ENCODE data around the gene SLC16A13. TPM values are rescaled to one million over a fixed set of nuclear protein-coding genes. Genes with fewer than 3 reads are reported as not detected.

Gene SLC16A13
- total RNA-seq, 1 experiment from 2014 or later = 8.7 TPM

DNA sequence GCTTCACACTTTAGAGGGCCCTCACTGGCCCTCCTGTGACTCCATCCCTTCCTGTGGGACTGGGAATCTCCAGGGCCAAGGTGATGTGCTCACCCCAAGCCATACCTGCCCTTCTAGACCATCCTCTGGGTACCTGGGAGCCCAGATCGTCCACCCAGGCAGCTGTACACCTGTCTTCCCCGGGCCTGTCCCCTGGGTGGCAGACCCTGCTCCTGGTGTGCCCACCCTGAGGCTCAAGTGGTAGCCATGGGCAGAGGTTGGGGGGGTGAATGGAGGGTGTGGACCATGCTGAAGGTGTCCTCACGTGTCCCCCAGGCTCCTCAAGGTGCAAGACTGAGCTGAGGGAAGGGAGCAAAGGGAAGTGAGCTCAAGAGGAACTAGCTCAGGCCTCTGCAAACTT is 34.9 kb downstream of the SLC16A13 start:
- ChIA-PET CTCF (no interaction called here), POLR2A (no interaction called here)
- DNase-seq = no peak
- Mint-ChIP-seq H3K27me3 (ENCODE audit: insufficient read depth, unreplicated experiment) (no peaks in the 10 kb centered on the region), H3K9me3 (ENCODE audit: unreplicated experiment) (peaks cover 15% of the 10 kb centered on the region), H3K27ac (ENCODE audit: unreplicated experiment) (no peak overlapping the region), H3K4me3 (ENCODE audit: unreplicated experiment) (no peak overlapping the region), H3K36me3 (ENCODE audit: insufficient read depth, unreplicated experiment) (no peaks in the 10 kb centered on the region), H3K4me1 (ENCODE audit: low read depth, unreplicated experiment) (no peaks in the 10 kb centered on the region)
- no peaks in the 10 kb centered on the region for H3K4me1 ChIP-seq
- H3K36me3 ChIP-seq (ENCODE audit: control insufficient read depth, insufficient read depth, low read length) = no peaks in the 10 kb centered on the region
- no peak for TF ChIP-seq CTCF (IDR thresholded peaks at IDR 0.05; ENCODE audit: insufficient read depth in 1 of 2, low read depth in 1 of 2, low read length in 1 of 2, severe bottlenecking in 1 of 2, unreplicated experiment in 1 of 2)
- no peaks in the 10 kb centered on the region for H3K27me3 ChIP-seq (replicated peaks; ENCODE audit: control insufficient read depth, insufficient read depth, low read length)
- H3K4me3 ChIP-seq (ENCODE audit: low read depth, low read length) = no peak overlapping the region
- intact Hi-C loops (cut with micrococcal nuclease; ENCODE audit: unreplicated experiment) = no loop called here
- no peaks in the 10 kb centered on the region for H3K9me3 ChIP-seq
- BruUV-seq (replicated peaks) = no TSS peak

GRCh38 chr17:7072406-7072805 is 36.6 kb downstream of the SLC16A13 start:
- DNase-seq = no peak
- no peak overlapping the region for H3K27ac Mint-ChIP-seq (ENCODE audit: unreplicated experiment)
- H3K4me3 Mint-ChIP-seq (ENCODE audit: unreplicated experiment) = no peak overlapping the region
- H3K9me3 Mint-ChIP-seq (ENCODE audit: unreplicated experiment) = peaks cover 15% of the 10 kb centered on the region
- ChIA-PET CTCF (no interaction called here), POLR2A (no interaction called here)
- H3K36me3 Mint-ChIP-seq (ENCODE audit: insufficient read depth, unreplicated experiment) = no peaks in the 10 kb centered on the region
- TF ChIP-seq CTCF (IDR thresholded peaks at IDR 0.05; ENCODE audit: insufficient read depth in 1 of 2, low read depth in 1 of 2, low read length in 1 of 2, severe bottlenecking in 1 of 2, unreplicated experiment in 1 of 2) = no peak
- no peaks in the 10 kb centered on the region for H3K27me3 Mint-ChIP-seq (ENCODE audit: insufficient read depth, unreplicated experiment)
- no peak overlapping the region for H3K4me3 ChIP-seq (ENCODE audit: low read depth, low read length)
- no TSS peak for BruUV-seq (replicated peaks)
- intact Hi-C loops (cut with micrococcal nuclease; ENCODE audit: unreplicated experiment) = no loop called here
- no peaks in the 10 kb centered on the region for H3K4me1 ChIP-seq
- H3K36me3 ChIP-seq (ENCODE audit: control insufficient read depth, insufficient read depth, low read length) = no peaks in the 10 kb centered on the region
- no peaks in the 10 kb centered on the region for H3K27me3 ChIP-seq (replicated peaks; ENCODE audit: control insufficient read depth, insufficient read depth, low read length)
- no peaks in the 10 kb centered on the region for H3K4me1 Mint-ChIP-seq (ENCODE audit: low read depth, unreplicated experiment)
- no peaks in the 10 kb centered on the region for H3K9me3 ChIP-seq

GRCh38 chr17:7074931-7075330 is 39.1 kb downstream of the SLC16A13 start:
- H3K4me1 Mint-ChIP-seq (ENCODE audit: low read depth, unreplicated experiment) = no peaks in the 10 kb centered on the region
- no peaks in the 10 kb centered on the region for H3K27me3 ChIP-seq (replicated peaks; ENCODE audit: control insufficient read depth, insufficient read depth, low read length)
- H3K4me1 ChIP-seq = no peaks in the 10 kb centered on the region
- H3K36me3 Mint-ChIP-seq (ENCODE audit: insufficient read depth, unreplicated experiment) = no peaks in the 10 kb centered on the region
- CTCF ChIA-PET = no interaction called here
- TF ChIP-seq CTCF (IDR thresholded peaks at IDR 0.05; ENCODE audit: insufficient read depth in 1 of 2, low read depth in 1 of 2, low read length in 1 of 2, severe bottlenecking in 1 of 2, unreplicated experiment in 1 of 2) = no peak
- H3K36me3 ChIP-seq (ENCODE audit: control insufficient read depth, insufficient read depth, low read length) = no peaks in the 10 kb centered on the region
- no peak overlapping the region for H3K4me3 Mint-ChIP-seq (ENCODE audit: unreplicated experiment)
- no TSS peak for BruUV-seq (replicated peaks)
- no peak overlapping the region for H3K27ac Mint-ChIP-seq (ENCODE audit: unreplicated experiment)
- DNase-seq = no peak
- no peaks in the 10 kb centered on the region for H3K27me3 Mint-ChIP-seq (ENCODE audit: insufficient read depth, unreplicated experiment)
- POLR2A ChIA-PET = no interaction called here
- no peaks in the 10 kb centered on the region for H3K9me3 ChIP-seq
- no peak overlapping the region for H3K4me3 ChIP-seq (ENCODE audit: low read depth, low read length)
- intact Hi-C loops (cut with micrococcal nuclease; ENCODE audit: unreplicated experiment) = no loop called here
- H3K9me3 Mint-ChIP-seq (ENCODE audit: unreplicated experiment) = no peaks in the 10 kb centered on the region

All from Caco-2 (cell line).